ENCODE results near the gene COX6A1. TPM values are rescaled to one million over a fixed set of nuclear protein-coding genes. Genes with fewer than 3 reads are reported as not detected.
A peak's percentile ranks its signal among the peaks of the same experiment; 100 is the strongest.

COX6A1 gene
- total and polyA plus RNA-seq, 2 experiments from 2014 or later, result 422 to 1,484 TPM

DNA sequence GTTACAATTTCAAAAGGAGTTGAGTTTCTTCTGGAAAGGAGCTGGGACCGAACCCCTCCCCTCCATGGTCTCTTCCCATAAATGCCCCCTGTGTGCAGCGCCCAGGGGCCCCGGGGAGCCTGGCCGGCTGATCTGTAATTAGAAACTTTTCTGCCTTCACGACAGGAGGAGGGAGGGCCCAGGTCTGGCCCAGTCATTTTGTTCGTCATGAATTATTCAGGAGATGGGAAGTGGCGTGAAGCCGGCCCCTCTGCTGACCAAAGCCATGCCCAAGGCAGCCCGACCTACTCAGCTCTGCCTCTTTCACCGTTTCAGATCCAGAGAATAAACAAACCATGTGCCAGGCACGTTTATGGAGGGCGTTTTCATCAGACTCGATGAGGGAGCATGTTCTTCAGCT, 35.7 kb upstream of the COX6A1 start:
- no peaks in the 10 kb centered on the region for H3K9me2 ChIP-seq (ENCODE audit: insufficient read depth)
- TF ChIP-seq CTCF (conservative IDR thresholded peaks at IDR 0.05; ENCODE audit: low read depth in 2 of 2) (no peak), POLR2AphosphoS5 (IDR thresholded peaks at IDR 0.05; ENCODE audit: low read depth) (0 out of 2 replicates have a peak, but pooled peaks have one; percentile 23)
- no peaks in the 10 kb centered on the region for H3K79me2 ChIP-seq (replicated peaks; ENCODE audit: insufficient read depth)
- H3K4me1 ChIP-seq (ENCODE audit: insufficient read depth), result peaks cover 29% of the 10 kb centered on the region
- H3K36me3 ChIP-seq (ENCODE audit: insufficient read depth), result no peaks in the 10 kb centered on the region
- peaks cover 9% of the 10 kb centered on the region; the same call in 1 of the 2 replicates for H3F3A ChIP-seq (replicated peaks; ENCODE audit: low read depth)
- Mint-ChIP-seq H3K4me3 (peak overlapping the region; percentile 49), H3K36me3 (ENCODE audit: low read depth) (no peaks in the 10 kb centered on the region), H3K4me1 (peaks cover 21% of the 10 kb centered on the region), H3K27ac (peak overlapping the region; percentile 91), H3K27me3 (ENCODE audit: insufficient read depth, low read depth, poor library complexity) (peaks cover 10% of the 10 kb centered on the region), H3K9me3 (no peaks in the 10 kb centered on the region)
- peak overlapping the region; percentile 89 for H3K27ac ChIP-seq (ENCODE audit: low read depth)
- H4K20me1 ChIP-seq (replicated peaks; ENCODE audit: insufficient read depth), result no peaks in the 10 kb centered on the region
- H3K4me2 ChIP-seq, result peak overlapping the region; percentile 71
- ATAC-seq (peak; percentile 92), DNase-seq (ENCODE audit: low spot score) (peak; percentile 83)
- H3K27me3 ChIP-seq (ENCODE audit: insufficient read depth), result no peaks in the 10 kb centered on the region
- peak overlapping the region; percentile 18 for H3K4me3 ChIP-seq
- H2AFZ ChIP-seq, result peak overlapping the region; percentile 80

DNA sequence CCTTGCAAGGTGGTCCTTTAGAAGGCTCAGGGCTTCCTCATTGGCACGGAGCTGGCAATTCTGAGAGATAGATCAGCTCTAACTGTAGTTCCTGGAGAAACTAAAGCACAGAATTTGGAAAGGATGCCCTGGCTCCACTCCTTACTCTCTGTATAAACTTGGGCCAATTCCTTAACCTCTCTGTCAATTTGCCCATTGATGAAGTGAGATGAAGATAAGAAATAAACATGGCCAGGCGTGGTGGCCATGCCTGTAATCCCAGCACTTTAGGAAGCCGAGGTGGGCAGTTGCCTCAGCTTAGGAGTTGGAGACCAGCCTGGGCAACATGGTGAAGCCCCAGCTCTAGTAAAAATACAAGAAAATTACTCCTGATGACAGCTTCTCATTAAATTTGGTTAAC, 34.0 kb upstream of the COX6A1 start:
- Mint-ChIP-seq H3K36me3 (ENCODE audit: low read depth) (no peaks in the 10 kb centered on the region), H3K9me3 (no peaks in the 10 kb centered on the region), H3K4me1 (peaks cover 17% of the 10 kb centered on the region), H3K27ac (no peak overlapping the region), H3K4me3 (no peak overlapping the region), H3K27me3 (ENCODE audit: insufficient read depth, low read depth, poor library complexity) (peaks cover 10% of the 10 kb centered on the region)
- Histone ChIP-seq H2AFZ (no peak overlapping the region; the same call in 1 of the 2 replicates), H3K27me3 (ENCODE audit: insufficient read depth) (no peaks in the 10 kb centered on the region), H3K4me1 (ENCODE audit: insufficient read depth) (peaks cover 19% of the 10 kb centered on the region; the same call in 1 of the 2 replicates), H4K20me1 (replicated peaks; ENCODE audit: insufficient read depth) (no peaks in the 10 kb centered on the region), H3K9me2 (ENCODE audit: insufficient read depth) (no peaks in the 10 kb centered on the region), H3K27ac (ENCODE audit: low read depth) (no peak overlapping the region), H3F3A (replicated peaks; ENCODE audit: low read depth) (peaks cover 9% of the 10 kb centered on the region; the same call in 1 of the 2 replicates), H3K4me2 (no peak overlapping the region), H3K4me3 (no peak overlapping the region), H3K36me3 (ENCODE audit: insufficient read depth) (no peaks in the 10 kb centered on the region), H3K79me2 (replicated peaks; ENCODE audit: insufficient read depth) (no peaks in the 10 kb centered on the region)
- DNase-seq (ENCODE audit: low spot score) (no peak), ATAC-seq (no peak)
- TF ChIP-seq CTCF (conservative IDR thresholded peaks at IDR 0.05; ENCODE audit: low read depth in 2 of 2) (no peak), NANOG (IDR thresholded peaks at IDR 0.05; ENCODE audit: borderline replicate concordance) (no peak), EZH2phosphoT487 (IDR thresholded peaks at IDR 0.05; ENCODE audit: unreplicated experiment) (no peak), STAT1 (IDR thresholded peaks at IDR 0.05; ENCODE audit: unreplicated experiment) (no peak), CREB1 (CRISPR knock-in tag; IDR thresholded peaks at IDR 0.05; ENCODE audit: low read depth) (no peak), ZNF331 (CRISPR knock-in tag; IDR thresholded peaks at IDR 0.05; ENCODE audit: low read depth) (no peak), ZNF114 (CRISPR knock-in tag; IDR thresholded peaks at IDR 0.05) (no peak), EZH2 (IDR thresholded peaks at IDR 0.05; ENCODE audit: low read depth, unreplicated experiment) (no peak), POLR2AphosphoS5 (IDR thresholded peaks at IDR 0.05; ENCODE audit: low read depth) (no peak)
- TF ChIP-seq, protein P1, sequence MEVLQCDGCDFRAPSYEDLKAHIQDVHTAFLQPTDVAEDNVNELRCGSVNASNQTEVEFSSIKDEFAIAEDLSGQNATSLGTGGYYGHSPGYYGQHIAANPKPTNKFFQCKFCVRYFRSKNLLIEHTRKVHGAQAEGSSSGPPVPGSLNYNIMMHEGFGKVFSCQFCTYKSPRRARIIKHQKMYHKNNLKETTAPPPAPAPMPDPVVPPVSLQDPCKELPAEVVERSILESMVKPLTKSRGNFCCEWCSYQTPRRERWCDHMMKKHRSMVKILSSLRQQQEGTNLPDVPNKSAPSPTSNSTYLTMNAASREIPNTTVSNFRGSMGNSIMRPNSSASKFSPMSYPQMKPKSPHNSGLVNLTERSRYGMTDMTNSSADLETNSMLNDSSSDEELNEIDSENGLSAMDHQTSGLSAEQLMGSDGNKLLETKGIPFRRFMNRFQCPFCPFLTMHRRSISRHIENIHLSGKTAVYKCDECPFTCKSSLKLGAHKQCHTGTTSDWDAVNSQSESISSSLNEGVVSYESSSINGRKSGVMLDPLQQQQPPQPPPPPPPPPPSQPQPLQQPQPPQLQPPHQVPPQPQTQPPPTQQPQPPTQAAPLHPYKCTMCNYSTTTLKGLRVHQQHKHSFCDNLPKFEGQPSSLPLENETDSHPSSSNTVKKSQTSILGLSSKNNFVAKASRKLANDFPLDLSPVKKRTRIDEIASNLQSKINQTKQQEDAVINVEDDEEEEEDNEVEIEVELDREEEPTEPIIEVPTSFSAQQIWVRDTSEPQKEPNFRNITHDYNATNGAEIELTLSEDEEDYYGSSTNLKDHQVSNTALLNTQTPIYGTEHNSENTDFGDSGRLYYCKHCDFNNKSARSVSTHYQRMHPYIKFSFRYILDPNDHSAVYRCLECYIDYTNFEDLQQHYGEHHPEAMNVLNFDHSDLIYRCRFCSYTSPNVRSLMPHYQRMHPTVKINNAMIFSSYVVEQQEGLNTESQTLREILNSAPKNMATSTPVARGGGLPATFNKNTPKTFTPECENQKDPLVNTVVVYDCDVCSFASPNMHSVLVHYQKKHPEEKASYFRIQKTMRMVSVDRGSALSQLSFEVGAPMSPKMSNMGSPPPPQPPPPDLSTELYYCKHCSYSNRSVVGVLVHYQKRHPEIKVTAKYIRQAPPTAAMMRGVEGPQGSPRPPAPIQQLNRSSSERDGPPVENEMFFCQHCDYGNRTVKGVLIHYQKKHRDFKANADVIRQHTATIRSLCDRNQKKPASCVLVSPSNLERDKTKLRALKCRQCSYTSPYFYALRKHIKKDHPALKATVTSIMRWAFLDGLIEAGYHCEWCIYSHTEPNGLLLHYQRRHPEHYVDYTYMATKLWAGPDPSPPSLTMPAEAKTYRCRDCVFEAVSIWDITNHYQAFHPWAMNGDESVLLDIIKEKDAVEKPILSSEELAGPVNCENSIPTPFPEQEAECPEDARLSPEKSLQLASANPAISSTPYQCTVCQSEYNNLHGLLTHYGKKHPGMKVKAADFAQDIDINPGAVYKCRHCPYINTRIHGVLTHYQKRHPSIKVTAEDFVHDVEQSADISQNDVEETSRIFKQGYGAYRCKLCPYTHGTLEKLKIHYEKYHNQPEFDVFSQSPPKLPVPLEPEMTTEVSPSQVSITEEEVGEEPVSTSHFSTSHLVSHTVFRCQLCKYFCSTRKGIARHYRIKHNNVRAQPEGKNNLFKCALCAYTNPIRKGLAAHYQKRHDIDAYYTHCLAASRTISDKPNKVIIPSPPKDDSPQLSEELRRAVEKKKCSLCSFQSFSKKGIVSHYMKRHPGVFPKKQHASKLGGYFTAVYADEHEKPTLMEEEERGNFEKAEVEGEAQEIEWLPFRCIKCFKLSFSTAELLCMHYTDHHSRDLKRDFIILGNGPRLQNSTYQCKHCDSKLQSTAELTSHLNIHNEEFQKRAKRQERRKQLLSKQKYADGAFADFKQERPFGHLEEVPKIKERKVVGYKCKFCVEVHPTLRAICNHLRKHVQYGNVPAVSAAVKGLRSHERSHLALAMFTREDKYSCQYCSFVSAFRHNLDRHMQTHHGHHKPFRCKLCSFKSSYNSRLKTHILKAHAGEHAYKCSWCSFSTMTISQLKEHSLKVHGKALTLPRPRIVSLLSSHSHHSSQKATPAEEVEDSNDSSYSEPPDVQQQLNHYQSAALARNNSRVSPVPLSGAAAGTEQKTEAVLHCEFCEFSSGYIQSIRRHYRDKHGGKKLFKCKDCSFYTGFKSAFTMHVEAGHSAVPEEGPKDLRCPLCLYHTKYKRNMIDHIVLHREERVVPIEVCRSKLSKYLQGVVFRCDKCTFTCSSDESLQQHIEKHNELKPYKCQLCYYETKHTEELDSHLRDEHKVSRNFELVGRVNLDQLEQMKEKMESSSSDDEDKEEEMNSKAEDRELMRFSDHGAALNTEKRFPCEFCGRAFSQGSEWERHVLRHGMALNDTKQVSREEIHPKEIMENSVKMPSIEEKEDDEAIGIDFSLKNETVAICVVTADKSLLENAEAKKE (CRISPR knock-in tag; IDR thresholded peaks at IDR 0.05), result no peak
